OCI-LY1 (cell line): ENCODE results near the gene FGF23.

ENCODE experiments used
- CTCF ChIP-seq: fragments of 200-600 bp; sonication (generic), shearing (Covaris generic); IDR thresholded peaks from 2 replicates; pipeline ENCODE4 v1.5.1; 2017; ENCODE audit warnings: mild to moderate bottlenecking, antibody characterized with exemption, low read length, moderate library complexity, mixed read lengths
- EZH2 ChIP-seq: fragments of 200-600 bp; sonication (generic), shearing (Covaris generic); IDR thresholded peaks from 2 replicates; pipeline ENCODE4 v1.8.0; 2017; ENCODE audit warnings: borderline replicate concordance, mixed run types, mild to moderate bottlenecking, antibody characterized with exemption, low read length, moderate library complexity, mixed read lengths

GRCh38 chr12:4387607-4388006 is 8.1 kb upstream of the FGF23 start:
- TF ChIP-seq CTCF (no peak), EZH2 (no peak)
